ENCODE measurements around the gene SLC7A1.

DNA sequence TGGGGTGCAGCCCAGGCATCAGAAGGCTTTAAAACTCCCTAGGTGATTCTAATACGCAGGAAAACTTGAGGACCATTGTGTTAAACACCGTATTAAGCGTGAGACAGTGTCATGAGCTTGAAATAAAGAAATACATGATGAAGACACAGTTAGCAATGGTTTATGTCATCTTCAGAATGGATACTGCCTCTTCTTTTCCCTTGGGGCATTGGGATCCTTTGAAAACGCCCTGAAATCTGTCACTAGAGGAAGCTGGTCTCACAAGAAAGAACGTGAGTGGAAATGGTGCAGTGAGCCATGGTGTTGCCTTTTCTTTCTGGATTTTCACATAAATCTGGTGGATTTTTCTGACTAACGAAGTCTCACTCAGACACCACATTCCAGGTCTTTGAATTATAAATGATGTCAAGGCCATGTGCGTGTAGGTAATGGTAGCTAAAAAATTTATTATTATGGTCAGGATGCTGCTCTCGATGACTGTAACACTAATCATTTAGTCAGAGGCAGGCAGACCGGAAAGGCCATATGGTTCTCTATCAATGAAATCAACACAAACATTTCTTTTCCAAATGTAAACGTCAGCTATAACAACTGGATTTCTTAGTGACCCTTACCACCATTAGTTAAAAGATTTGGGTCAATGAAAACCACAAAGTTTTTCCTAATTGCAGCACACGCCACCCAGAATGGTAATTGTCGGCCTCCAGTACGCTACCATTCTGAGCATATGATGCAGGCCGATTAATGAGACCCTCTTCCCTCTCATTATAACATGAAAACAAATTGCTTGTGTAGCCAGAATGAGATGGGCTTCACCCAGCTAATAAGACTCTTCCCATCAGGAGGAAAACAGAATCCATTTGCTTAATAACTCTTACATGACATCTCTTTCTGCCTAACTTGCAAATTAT lies 105.6 kb downstream of the SLC7A1 start:
- TF ChIP-seq, protein P1, sequence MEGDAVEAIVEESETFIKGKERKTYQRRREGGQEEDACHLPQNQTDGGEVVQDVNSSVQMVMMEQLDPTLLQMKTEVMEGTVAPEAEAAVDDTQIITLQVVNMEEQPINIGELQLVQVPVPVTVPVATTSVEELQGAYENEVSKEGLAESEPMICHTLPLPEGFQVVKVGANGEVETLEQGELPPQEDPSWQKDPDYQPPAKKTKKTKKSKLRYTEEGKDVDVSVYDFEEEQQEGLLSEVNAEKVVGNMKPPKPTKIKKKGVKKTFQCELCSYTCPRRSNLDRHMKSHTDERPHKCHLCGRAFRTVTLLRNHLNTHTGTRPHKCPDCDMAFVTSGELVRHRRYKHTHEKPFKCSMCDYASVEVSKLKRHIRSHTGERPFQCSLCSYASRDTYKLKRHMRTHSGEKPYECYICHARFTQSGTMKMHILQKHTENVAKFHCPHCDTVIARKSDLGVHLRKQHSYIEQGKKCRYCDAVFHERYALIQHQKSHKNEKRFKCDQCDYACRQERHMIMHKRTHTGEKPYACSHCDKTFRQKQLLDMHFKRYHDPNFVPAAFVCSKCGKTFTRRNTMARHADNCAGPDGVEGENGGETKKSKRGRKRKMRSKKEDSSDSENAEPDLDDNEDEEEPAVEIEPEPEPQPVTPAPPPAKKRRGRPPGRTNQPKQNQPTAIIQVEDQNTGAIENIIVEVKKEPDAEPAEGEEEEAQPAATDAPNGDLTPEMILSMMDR (IDR thresholded peaks at IDR 0.05): no peak
- TF ChIP-seq EP300 (IDR thresholded peaks at IDR 0.05): no peak
- TF ChIP-seq POLR2A (IDR thresholded peaks at IDR 0.05): no peak

All from suprapubic skin (tissue), 3 donors.